K562 treated with DMSO at 1 percent for 4 hours (cell line): ENCODE results near the gene CCDC12. TPM values are rescaled to one million over a fixed set of nuclear protein-coding genes. Genes with fewer than 3 reads are reported as not detected.

ENCODE experiments used
- total RNA-seq: library from RNA; unstranded; fragments of 300-600 nt; gene quantifications from 2 replicates; pipeline ENCODE4 v1.2.3, GENCODE V29; 2022; ENCODE audit not compliant: insufficient read depth

Gene CCDC12
- total RNA-seq = 45.6 and 60.8 TPM in 2 replicates

DNA sequence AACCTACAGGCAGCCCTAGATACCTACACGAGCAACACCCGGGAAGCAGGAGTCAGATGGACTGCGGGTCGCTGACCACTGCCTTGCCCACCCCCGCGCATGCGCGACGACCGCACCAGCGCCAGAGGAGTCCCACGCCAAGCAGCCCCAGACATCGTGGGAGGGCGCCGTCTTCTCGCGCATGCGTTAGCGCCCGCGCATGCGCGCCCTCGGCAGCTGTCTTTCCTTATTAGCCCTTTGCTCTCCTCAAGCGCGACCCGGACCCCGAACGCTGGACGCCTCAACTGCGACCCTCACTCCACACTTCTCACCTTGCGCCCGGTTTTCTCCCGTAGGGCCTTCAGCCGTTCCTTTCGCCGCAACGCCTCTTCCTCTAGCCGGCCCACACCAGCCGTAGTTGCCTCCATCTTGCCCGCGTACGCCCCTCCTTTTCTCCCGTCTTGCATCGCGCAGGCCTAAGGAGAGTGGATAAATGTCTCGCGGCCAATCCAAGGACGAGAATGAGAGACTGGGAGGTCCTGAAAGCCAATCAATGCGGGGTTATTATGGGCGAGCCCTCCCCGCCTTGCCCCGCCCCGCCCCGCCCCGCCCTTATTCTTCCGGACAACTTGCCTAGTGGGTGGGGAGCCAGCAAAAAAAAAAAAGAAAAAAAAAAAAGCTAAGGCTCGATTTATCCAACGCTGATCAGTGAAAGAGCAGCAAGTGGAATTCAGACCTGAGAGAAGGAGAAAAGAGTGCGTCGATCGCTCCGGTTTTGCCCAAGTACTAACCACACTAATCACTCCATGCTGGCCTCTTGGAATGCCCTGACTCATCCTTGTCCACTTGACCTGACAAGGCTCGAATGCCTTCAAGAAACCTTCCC is at the start of gene CCDC12:
CCDC12 (minus strand) TSS at position 420 of the 865 bp plus-strand sequence; CDS start at position 407, 13 bp downstream.

DNA sequence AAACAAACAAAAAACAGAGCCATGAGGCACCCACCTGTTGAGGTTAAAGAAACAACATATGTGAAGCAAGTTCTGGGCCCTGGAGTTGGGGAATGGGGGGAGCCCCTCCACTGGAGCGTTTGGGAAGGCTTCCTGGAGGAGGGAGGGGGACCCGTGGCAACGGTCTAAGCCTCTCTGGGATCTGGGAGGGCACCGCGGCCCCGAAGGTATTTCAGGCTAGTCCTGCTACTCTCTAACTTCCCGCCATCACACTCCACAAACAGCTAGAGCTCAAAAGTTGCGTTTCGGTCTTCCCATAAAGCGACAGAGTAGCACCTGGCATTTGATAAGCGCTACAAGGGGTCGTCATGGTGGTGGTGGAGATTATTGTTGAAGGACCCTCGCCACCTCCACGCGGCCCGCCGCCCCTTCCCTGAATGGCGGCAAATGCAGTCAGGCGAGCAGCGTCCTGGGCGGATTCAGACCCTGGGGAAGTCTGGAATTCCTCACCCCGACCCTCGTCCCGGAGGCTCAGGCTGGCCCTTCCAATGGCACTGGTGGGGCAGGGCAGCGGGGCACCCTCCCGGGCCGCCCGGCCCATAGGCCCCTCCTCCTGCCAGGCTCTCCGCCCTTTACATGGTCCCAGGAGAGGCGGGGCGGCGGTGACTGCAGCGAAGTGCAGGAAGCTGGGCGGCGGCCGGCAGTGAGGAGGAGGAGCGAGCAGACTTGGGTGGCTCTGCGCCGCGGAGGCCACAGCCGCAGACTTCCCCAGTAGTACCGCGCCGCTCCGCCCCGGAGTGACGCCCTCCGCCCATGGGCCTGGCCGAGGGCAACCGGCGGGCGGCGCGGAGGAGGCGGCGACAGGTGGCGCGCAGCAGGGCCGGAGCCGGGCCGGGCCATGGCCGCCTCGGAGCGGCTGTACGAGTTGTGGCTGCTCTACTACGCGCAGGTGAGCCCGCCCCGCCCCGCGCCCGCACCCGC is 2.7 kb upstream of the CCDC12 start, which contains the start of gene NBEAL2:
NBEAL2 (plus strand) TSS at position 682 of the 960 bp plus-strand sequence; CDS start at position 878, 196 bp downstream.

GRCh38 chr3:46877406-46878125 is 99.0 kb downstream of the CCDC12 start, which contains the start of gene PTH1R:
Gene PTH1R (plus strand): TSS chr3:46877721. CDS start chr3:46883560, 5,839 bp downstream.

Other genes starting within 250 kb of the CCDC12 start
- not detected in 2 replicates for gene MYL3, start 113.3 kb downstream of the CCDC12 start, total RNA-seq
- not detected in 2 replicates for gene PTH1R, start 99.0 kb downstream of the CCDC12 start, total RNA-seq
- gene NBEAL2, start 2.9 kb upstream of the CCDC12 start, total RNA-seq = 69.2 and 98.9 TPM in 2 replicates
- gene SETD2, start 187.4 kb upstream of the CCDC12 start, total RNA-seq = 15.3 and 23.0 TPM in 2 replicates